H1 (cell line): Measurements from ENCODE around the gene FRS2. TPM values are rescaled to one million over a fixed set of nuclear protein-coding genes. Genes with fewer than 3 reads are reported as not detected.

Source experiments
- CBX5 ChIP-seq: fragments of 300-800, 300-1000 bp; sonication (generic); IDR thresholded peaks from 2 replicates; pipeline ENCODE4 v1.7.1; 2016; ENCODE audit warnings: antibody characterized with exemption, low read length, low read depth
- CBX8 ChIP-seq: fragments of 300-800, 300-1000 bp; sonication (generic); IDR thresholded peaks from 2 replicates; pipeline ENCODE4 v1.7.1; 2016; ENCODE audit warnings: low read depth, low read length, borderline replicate concordance
- CHD1 ChIP-seq: IDR thresholded peaks from 2 replicates; pipeline ENCODE4 v1.6.1; 2012; ENCODE audit warnings: low read depth, low read length, improper control_type of control experiment
- CREB1 ChIP-seq: IDR thresholded peaks from 2 replicates; pipeline ENCODE4 v1.6.1; 2012; ENCODE audit warnings: inconsistent platforms
- HDAC2 ChIP-seq, 2 experiments: fragments of 300-600 bp in 1 of 2; sonication (generic) in 1 of 2; IDR thresholded peaks; 2 replicates each; pipeline ENCODE4 v1.6.1; 2011 to 2012; ENCODE audit warnings: low read depth in 2 of 2, low read length in 2 of 2, mild to moderate bottlenecking in 2 of 2, moderate library complexity in 2 of 2, borderline replicate concordance in 1 of 2, inconsistent platforms in 1 of 2
- JUN ChIP-seq: IDR thresholded peaks from 2 replicates; pipeline ENCODE4 v1.6.1; 2011; ENCODE audit warnings: low read depth, mild to moderate bottlenecking, improper control_type of control experiment, low read length
- MAFK ChIP-seq: IDR thresholded peaks from 2 replicates; pipeline ENCODE4 v1.6.1; 2012; ENCODE audit warnings: low read depth, mild to moderate bottlenecking, improper control_type of control experiment, low read length
- SAP30 ChIP-seq: fragments of 300-600 bp; sonication (generic); IDR thresholded peaks from 2 replicates; pipeline ENCODE4 v1.7.1; 2012; ENCODE audit warnings: low read length, moderate library complexity, mild to moderate bottlenecking, inconsistent platforms; ENCODE audit not compliant: insufficient read depth, insufficient replicate concordance
- SIX5 ChIP-seq: IDR thresholded peaks from 2 replicates; pipeline ENCODE4 v1.6.1; 2011; ENCODE audit warnings: mild to moderate bottlenecking, low read depth, low read length
- TCF12 ChIP-seq: IDR thresholded peaks from 2 replicates; pipeline ENCODE4 v1.6.1; 2011; ENCODE audit warnings: low read depth, mild to moderate bottlenecking, low read length
- polyA plus RNA-seq, 7 experiments: library from polyadenylated mRNA; depleted of rRNA in 3 of 7; stranded (reverse) in 5 of 7; unstranded in 2 of 7; fragments of >200 nt in 5 of 7; fragments of 200-250 nt in 2 of 7; gene quantifications; 1 replicate in 5 of 7; 2 replicates in 1 of 7; 4 replicates in 1 of 7; pipeline versions ENCODE4 v1.2.1 to v1.2.3, GENCODE V29; 2011 to 2013; ENCODE audit warnings: missing spikeins in 2 of 7, mixed read lengths in 2 of 7
- total RNA-seq: library from RNA; stranded (reverse); fragmentation: NEBNext Ultra II Directional; extraction: Animal tissue kit (Norgen Biotek cat#: 25700); gene quantifications from 2 replicates; pipeline ENCODE4 v1.2.1, GENCODE V29; 2021
- TF ChIP-seq, protein P1 (sequence below): fragments of 300-600 bp; sonication (generic); IDR thresholded peaks from 2 replicates; pipeline ENCODE4 v1.7.1; 2012; ENCODE audit warnings: low read length, moderate library complexity, mild to moderate bottlenecking, inconsistent platforms; ENCODE audit not compliant: insufficient replicate concordance
- TF ChIP-seq, protein P2 (sequence below): IDR thresholded peaks from 2 replicates; pipeline ENCODE4 v1.6.1; 2011; ENCODE audit warnings: low read depth, mild to moderate bottlenecking, low read length; ENCODE audit not compliant: insufficient read depth

FRS2 gene
- total and polyA plus RNA-seq, 2 of the 8 experiments (the other 6 are each of a cell fraction or from before 2014, with no cell fraction given), result 10.3 to 35.8 TPM

DNA sequence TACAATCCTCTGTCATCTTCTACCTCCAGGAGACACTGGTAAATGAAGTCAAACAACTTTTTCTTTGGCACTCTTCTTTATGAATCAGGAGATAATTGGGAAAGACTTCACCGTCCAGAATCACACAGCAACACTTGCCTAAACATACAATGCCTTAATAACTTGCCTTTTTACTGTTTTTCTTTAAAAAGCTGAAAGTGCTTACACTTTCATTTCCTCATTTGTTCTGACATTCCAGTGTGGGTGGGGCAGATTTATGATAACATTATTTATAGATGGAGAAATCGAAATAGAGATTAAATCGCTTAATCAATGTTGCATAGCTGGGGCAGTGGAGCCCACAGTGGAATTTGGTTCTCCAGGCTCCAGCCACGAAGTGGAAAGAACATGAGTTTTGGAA lies 2.8 kb upstream of the FRS2 start (continued):
- TF ChIP-seq, protein P1, sequence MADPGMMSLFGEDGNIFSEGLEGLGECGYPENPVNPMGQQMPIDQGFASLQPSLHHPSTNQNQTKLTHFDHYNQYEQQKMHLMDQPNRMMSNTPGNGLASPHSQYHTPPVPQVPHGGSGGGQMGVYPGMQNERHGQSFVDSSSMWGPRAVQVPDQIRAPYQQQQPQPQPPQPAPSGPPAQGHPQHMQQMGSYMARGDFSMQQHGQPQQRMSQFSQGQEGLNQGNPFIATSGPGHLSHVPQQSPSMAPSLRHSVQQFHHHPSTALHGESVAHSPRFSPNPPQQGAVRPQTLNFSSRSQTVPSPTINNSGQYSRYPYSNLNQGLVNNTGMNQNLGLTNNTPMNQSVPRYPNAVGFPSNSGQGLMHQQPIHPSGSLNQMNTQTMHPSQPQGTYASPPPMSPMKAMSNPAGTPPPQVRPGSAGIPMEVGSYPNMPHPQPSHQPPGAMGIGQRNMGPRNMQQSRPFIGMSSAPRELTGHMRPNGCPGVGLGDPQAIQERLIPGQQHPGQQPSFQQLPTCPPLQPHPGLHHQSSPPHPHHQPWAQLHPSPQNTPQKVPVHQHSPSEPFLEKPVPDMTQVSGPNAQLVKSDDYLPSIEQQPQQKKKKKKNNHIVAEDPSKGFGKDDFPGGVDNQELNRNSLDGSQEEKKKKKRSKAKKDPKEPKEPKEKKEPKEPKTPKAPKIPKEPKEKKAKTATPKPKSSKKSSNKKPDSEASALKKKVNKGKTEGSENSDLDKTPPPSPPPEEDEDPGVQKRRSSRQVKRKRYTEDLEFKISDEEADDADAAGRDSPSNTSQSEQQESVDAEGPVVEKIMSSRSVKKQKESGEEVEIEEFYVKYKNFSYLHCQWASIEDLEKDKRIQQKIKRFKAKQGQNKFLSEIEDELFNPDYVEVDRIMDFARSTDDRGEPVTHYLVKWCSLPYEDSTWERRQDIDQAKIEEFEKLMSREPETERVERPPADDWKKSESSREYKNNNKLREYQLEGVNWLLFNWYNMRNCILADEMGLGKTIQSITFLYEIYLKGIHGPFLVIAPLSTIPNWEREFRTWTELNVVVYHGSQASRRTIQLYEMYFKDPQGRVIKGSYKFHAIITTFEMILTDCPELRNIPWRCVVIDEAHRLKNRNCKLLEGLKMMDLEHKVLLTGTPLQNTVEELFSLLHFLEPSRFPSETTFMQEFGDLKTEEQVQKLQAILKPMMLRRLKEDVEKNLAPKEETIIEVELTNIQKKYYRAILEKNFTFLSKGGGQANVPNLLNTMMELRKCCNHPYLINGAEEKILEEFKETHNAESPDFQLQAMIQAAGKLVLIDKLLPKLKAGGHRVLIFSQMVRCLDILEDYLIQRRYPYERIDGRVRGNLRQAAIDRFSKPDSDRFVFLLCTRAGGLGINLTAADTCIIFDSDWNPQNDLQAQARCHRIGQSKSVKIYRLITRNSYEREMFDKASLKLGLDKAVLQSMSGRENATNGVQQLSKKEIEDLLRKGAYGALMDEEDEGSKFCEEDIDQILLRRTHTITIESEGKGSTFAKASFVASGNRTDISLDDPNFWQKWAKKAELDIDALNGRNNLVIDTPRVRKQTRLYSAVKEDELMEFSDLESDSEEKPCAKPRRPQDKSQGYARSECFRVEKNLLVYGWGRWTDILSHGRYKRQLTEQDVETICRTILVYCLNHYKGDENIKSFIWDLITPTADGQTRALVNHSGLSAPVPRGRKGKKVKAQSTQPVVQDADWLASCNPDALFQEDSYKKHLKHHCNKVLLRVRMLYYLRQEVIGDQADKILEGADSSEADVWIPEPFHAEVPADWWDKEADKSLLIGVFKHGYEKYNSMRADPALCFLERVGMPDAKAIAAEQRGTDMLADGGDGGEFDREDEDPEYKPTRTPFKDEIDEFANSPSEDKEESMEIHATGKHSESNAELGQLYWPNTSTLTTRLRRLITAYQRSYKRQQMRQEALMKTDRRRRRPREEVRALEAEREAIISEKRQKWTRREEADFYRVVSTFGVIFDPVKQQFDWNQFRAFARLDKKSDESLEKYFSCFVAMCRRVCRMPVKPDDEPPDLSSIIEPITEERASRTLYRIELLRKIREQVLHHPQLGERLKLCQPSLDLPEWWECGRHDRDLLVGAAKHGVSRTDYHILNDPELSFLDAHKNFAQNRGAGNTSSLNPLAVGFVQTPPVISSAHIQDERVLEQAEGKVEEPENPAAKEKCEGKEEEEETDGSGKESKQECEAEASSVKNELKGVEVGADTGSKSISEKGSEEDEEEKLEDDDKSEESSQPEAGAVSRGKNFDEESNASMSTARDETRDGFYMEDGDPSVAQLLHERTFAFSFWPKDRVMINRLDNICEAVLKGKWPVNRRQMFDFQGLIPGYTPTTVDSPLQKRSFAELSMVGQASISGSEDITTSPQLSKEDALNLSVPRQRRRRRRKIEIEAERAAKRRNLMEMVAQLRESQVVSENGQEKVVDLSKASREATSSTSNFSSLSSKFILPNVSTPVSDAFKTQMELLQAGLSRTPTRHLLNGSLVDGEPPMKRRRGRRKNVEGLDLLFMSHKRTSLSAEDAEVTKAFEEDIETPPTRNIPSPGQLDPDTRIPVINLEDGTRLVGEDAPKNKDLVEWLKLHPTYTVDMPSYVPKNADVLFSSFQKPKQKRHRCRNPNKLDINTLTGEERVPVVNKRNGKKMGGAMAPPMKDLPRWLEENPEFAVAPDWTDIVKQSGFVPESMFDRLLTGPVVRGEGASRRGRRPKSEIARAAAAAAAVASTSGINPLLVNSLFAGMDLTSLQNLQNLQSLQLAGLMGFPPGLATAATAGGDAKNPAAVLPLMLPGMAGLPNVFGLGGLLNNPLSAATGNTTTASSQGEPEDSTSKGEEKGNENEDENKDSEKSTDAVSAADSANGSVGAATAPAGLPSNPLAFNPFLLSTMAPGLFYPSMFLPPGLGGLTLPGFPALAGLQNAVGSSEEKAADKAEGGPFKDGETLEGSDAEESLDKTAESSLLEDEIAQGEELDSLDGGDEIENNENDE, result no peak
- no peak for TF ChIP-seq TCF12
- no peak for TF ChIP-seq CBX5
- no peak for TF ChIP-seq SAP30
- no peak for TF ChIP-seq MAFK
- TF ChIP-seq, protein P2, sequence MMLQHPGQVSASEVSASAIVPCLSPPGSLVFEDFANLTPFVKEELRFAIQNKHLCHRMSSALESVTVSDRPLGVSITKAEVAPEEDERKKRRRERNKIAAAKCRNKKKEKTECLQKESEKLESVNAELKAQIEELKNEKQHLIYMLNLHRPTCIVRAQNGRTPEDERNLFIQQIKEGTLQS, result no peak
- no peak for TF ChIP-seq HDAC2 (IDR thresholded peaks at IDR 0.05; ENCODE audit: borderline replicate concordance in 1 of 2, low read depth in 2 of 2, low read length in 2 of 2)
- TF ChIP-seq CHD1, result no peak
- no peak for TF ChIP-seq SIX5
- no peak for TF ChIP-seq JUN
- no peak for TF ChIP-seq CREB1
- TF ChIP-seq CBX8, result no peak
